HG03558 (cell line): ENCODE data around the gene GPR180.

Experiments
- ATAC-seq: cut with Tn5 transposase; IDR thresholded peaks from one replicate; pipeline ENCODE4 v1.9.1; 2021; ENCODE audit warnings: moderate number of reproducible peaks; ENCODE audit not compliant: unreplicated experiment; ENCODE audit errors: extremely low read depth

Gene GPR180

DNA sequence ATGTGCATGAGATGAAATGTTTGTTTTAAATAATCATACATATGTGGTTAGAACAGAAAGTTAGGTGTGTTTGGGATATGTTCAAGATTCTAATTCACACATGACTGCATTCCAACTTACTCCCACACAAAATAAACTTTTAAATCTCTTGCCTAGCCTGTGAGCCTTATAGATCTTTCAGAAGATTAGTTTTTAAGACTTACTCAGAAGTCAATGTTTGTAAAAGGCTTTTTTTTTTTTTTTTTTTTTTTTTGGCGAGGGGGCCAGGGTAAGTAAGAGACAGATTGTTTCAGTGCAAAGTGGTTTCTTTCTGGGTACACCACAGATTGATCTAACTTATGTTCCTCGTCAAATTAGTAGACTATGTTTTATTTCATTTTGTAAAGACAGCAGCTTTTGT is 39.1 kb downstream of the GPR180 start:
- no peak for ATAC-seq

GRCh38 chr13:94641409-94641941 is 39.8 kb downstream of the GPR180 start:
- ATAC-seq: no peak

DNA sequence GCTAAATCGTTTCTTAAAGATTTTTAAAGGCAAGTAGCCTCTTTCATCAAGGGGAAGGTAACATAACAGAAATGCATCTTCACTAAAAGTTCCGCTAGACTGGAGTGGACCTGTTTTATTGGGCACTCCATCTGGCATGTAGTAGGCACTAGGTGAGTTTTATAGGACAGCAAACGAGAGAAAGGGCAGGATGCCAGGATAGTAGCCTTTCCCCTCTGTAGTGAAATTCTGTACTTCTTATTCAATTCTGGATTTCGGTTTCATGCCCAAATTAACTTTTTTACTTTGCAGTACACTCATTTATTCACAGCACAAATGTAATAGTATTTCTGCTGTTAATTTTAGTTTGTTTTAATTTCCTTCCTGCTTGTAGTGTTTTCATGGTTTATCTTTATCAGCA is 45.2 kb downstream of the GPR180 start:
- peak; percentile 68 for ATAC-seq

- ATAC-seq: no peak
These were observed 54.5 kb downstream of the GPR180 start for GRCh38 chr13:94656176-94656575.

GRCh38 chr13:94656766-94657165 is 55.1 kb downstream of the GPR180 start:
- ATAC-seq: peak; percentile 93

GRCh38 chr13:94657167-94657566 is 55.5 kb downstream of the GPR180 start:
- peak; percentile 20 for ATAC-seq

DNA sequence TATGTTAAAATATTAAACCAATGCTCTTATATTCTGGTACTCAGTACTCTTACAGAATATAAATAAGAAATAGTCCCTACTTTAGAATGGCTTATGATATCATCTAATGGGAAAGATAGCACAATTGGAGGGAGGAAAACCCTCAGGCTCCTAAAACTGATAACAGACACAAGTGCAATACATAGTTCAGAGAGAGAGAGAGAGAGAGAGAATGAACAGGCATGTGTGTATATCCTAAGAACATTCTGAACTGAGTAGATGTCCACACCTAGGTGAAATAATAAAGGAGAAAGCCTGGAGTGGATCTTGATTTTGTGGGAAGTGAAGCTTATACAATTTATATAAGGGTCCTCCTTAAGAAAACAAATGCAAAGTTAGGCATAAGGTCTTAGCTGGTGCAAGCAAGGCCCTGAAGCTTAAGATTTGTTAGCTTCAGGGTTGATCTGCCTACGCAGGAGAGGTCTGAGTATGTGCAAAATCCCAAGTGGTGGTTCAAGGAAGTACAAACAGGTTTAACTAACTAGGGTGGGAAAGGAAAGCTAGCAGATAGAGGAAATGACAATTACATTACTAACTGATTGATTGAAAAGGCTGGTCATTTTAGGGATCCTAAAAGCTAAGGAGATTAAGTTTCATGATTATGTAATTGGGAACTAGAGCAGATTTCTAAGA is 57.4 kb downstream of the GPR180 start:
- no peak for ATAC-seq

GRCh38 chr13:94659598-94659946 is 57.9 kb downstream of the GPR180 start:
- ATAC-seq: no peak

DNA sequence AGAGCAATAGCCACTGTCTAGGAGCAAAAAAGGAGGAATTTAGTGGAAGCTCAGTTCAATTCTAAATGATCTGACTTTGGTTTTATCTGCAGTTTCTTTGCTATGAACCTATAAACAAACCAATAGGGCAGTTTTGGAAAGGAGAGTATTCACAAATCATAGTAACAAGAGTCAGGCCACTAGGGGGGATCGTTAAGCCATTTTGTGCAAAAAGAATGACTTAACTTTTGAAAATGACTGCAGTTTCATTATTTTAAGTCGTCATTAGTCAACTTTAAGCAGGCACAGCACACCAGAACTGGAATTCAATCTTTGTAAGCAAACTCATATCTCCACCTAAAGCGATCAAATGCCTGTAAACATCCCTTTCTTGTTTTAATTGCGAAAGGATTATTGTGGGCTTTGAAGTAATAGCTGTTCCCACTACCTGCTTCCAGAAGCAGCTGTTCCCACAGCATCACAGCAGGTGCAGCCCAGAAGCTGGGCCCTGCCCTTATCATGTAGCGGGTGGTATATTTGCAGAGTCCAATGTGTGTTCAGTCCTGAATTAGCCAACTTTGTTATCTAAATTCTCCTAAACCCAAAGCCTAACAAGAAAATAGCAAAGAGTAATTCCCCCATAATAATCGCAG is 59.2 kb downstream of the GPR180 start:
- ATAC-seq: no peak

- ATAC-seq: no peak
These were observed 59.7 kb downstream of the GPR180 start for GRCh38 chr13:94661406-94661805.

GRCh38 chr13:94662274-94662945 is 60.8 kb downstream of the GPR180 start:
- ATAC-seq: no peak

DNA sequence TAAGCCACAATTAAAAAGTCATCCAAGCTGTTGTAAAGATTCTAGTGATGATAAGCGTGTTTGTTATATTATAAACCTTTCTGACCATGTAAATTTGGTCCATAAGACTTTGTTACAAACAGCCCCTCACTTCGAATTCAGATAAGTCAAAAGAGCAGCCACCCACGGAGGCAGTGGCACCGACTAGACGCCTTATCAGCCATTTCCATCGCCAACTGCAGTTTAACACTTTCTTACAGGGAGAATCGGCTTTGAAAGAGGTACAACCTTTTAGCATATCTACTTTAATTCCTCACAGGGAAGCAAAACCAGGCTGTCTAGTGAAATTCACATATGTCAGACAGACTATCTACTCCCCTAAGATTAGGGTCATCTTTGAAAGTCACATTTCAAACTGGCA is 63.2 kb downstream of the GPR180 start:
- no peak for ATAC-seq

GRCh38 chr13:94666065-94666464 is 64.4 kb downstream of the GPR180 start:
- ATAC-seq: no peak

DNA sequence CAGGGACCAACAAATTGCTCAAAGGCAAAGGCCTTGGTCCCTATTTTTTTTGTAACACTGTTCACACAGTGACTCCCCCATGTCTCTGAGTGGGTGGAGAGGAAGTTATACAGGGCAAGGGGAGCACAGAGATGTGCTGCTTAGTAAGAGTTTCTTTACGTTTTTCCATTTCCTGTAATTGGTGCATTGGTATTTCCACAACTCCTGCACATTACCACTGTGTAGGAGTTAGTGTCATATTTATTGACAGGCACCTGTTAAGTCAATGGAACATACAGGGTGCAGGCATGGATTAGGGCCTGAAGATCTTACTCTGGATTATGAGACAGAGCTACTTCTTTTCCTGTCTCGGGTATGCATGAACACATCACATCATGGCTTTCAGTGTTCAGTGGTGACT is 65.5 kb downstream of the GPR180 start:
- no peak for ATAC-seq

GRCh38 chr13:94672400-94672799 is 70.7 kb downstream of the GPR180 start:
- ATAC-seq: no peak

GRCh38 chr13:94673851-94674250 is 72.2 kb downstream of the GPR180 start:
- ATAC-seq: no peak

DNA sequence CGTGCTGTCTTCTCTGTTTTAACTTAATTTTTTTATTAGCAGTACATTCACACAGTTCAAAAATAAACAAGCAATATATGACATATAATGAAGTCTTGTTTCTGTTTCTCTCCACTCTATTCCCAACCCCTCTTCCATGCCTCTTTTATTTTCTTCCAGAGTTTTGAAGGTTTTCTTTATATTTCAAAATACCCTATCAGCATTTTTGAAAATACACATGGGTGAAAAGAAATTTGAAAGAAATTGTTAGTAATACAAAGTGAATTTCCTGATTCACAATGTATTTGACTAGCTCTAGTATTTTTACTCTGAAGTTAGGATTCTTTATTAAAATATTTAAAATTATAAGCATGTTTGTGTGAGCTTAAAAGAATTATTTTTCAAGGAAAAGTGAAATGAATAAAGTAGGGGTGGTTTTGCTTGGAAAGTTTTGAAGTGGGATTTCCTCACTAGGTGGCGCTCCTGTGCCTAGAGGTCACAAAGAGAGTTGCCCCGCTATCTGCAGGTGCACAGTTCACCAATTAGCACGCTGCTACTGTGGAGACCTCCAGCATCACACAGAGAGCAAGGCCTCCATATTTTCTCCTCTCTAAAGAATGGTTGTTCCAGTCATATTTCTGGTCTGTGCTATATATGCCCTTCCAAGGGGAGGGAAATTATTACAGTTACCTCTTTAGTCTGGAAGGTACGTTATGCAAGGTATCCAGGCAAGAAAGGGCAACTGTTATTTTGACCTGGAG is 73.1 kb downstream of the GPR180 start:
- ATAC-seq: no peak

- ATAC-seq: no peak
These were observed 76.1 kb downstream of the GPR180 start for GRCh38 chr13:94677799-94678198.

DNA sequence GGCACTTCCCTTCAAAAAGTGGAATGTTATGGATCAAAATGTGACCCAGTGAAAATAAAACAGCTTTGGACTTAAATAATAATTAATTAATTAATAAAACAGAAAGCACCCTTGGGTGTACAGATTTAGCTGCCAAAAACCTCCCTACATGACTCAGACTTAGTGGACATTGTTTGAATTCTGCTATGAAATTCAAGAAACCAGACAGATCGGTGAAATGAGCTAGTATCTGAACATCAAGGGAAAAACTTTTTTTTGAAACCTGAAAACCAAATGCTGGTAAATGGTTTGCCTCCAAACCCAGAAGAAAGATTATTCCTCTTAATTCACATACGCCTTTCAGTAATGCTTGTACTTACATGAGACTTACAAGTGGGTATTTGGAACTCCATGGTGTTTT is 77.2 kb downstream of the GPR180 start:
- ATAC-seq: no peak

DNA sequence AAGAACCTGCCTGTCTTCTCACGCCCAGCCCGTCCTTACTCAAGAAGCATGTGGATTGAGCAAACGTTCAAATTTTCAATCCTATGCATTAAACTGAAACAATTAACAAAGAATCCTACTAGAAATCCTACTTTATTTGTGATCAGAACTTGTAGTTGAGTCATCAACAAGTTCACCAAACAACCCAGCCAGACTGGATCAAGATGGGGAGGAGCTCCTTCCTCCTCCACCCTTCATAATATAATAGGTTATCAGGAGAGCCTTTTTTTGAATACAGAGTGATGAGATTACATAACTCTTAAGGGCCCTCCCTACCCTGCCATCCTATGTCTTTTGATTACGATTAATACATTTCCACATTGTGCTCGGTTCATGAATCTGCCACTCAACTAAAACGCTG is 78.0 kb downstream of the GPR180 start:
- no peak for ATAC-seq

DNA sequence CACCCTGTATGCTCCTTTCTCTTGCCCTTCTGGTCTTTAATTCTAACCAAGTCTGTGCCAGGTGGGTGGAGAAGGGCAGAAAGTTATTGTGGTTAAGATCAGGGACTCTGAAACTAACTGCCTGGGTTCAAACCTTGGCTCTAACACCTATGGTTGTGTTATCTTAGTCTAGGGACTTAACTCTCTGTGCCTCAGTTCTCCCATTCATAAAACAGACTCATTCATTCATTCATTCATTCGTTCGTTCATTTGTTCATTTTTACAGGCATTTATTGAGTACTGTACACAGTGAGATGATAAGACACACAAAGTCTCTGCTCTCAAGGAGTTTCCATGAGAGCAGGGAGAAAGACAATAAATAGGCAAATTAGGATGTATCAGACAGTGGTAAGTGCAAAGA is 80.6 kb downstream of the GPR180 start:
- no peak for ATAC-seq
